Smooth muscle cell of the brain vasculature (primary cell): Measurements from ENCODE around the gene ADSS2.

ENCODE experiments used
- DNase-seq: peaks from one replicate; pipeline ENCODE4 v3.0.0-alpha.2; 2012; ENCODE audit warnings: low read depth, low spot score

Gene ADSS2

DNA sequence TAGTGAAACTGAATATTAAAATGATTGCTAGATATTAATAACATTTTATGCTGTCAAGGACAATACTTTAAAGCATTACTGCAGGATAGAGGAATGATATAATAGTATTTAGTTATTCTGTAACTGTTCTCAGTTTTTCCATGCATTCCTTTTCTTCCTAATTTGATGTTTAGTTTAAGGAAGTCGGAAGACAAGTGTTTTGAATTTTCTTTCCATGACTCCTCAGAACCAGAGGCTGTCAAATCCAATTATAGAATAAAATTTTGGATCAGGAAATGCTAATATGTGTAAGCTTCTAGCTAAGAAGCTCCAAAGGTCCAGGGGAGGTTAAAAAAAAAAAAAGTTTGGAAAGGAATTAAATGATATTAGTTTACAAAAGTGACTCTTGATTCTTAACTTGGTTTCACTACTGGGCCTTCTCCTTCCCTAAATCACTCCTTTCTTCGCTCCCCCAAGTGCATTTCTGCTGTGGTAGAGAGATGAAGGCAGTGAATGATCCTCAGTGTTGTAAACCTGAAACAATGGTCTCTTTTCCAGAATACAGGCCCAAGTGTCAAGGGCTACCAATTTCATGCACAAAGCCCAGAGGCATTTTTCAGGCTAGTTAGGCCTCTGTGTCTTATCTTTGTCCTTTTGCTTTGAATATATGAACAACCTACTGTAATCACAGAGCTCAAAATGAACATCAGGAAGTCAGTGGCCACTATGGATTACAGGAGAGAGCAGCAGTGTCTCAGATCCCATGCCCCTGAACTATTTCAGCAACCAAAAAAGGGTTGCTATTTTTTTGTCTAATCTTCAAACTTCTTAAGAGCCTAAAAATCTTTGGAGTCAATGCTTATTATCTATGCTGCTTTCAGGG is 6.2 kb downstream of the ADSS2 start:
- DNase-seq: no peak

- DNase-seq: no peak
These were observed 6.9 kb downstream of the ADSS2 start for GRCh38 chr1:244444854-244445253.

DNA sequence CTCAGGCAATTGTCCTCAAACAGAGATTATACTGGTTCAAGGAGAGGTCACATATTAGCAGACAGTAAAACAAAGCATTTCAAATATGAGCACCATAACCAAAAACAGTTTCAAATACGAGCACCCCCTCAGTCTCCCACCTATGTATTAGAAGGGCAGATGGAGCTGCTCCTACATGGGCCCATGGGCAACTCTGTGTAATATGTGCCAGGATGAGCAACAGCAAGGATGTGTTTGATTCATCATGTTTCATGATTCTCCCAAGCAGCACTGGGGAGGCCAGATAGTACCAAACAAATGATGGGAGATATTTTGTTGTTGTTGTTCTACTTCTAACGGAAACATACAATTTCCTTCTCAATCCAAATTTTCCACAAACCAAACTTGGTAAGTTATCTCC is 8.9 kb downstream of the ADSS2 start:
- no peak for DNase-seq

DNA sequence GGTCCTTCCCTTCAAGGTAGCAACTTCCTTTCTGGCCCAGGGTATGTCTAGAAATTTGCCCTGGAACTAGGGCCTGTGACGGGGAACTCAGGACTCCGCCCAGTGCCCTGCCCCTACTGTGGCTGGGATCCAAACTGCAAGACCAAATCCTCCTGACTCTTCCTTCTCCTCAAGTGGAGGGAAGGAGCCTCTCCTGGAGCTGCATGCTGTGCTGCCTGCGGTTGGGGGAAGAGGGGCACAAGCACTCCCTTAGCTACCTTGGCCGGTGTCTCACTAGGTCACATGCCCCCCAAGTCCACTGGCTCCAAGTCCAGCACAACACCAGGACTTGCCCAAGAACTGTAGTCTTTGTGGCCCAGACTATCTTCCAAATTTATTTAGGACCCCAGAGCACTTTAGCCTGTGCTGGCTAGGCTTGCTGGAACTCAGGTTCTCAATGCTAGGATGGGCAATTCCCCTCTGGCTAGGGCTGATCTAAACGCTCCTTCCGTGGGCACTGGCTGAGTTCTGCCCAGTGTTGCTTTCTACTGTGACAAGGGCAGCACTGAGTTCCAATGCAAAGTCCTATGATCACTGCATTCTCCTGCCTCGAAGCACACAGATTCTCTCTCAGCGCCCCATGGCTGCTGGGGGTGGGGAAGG is 12.2 kb downstream of the ADSS2 start:
- no peak for DNase-seq

- DNase-seq: no peak
These were observed 14.6 kb downstream of the ADSS2 start for GRCh38 chr1:244437086-244437468.

GRCh38 chr1:244436336-244437085 is 15.2 kb downstream of the ADSS2 start:
- no peak for DNase-seq

DNA sequence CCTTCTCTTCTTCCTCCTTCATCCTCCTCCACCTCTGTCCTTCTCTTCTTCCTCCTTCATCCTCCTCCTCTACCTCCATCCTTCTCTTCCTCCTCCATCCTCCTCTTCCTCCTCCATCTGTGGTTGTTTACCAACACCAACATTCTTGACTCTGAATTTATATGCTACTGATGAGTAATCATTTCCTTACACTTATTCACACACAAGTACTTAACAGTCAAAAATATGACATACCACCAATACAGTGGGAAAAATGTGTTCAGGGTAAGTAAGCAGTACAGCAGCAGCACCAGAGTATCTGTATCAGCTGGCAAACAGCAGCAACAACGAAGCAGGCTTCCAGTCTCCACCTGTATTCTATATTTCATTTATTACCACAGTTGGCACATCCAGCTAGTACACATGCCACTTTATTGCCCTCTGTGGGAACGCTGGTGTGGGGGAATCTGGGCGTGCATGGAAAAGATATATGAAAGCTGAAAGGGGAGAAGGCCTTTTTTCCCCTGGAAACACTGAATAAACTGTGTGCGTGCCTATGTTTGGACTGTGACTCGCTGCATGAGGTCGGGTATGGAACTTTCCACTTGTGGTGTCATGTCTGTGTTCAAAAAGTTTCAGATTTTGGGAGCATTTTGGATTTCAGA is 16.0 kb downstream of the ADSS2 start:
- no peak for DNase-seq

GRCh38 chr1:244431166-244431565 is 20.5 kb downstream of the ADSS2 start:
- no peak for DNase-seq

DNA sequence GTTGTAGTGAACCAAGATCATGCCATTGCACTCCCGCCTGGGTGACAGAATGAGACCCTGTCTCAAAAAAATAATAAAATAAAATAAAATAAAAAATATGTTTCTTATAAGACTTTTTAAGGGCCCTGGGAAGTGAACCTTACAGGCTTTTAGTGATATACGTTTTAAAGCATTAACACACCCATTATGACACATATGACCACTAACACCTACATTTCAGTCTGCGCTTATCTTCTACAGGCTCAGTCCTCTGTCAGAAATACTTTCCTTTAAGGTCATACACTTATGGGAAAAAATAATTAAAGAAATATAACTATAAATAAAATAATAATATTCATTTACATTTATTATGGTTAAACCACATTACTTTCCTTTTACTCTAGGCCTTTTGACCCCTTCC is 21.9 kb downstream of the ADSS2 start:
- no peak for DNase-seq

DNA sequence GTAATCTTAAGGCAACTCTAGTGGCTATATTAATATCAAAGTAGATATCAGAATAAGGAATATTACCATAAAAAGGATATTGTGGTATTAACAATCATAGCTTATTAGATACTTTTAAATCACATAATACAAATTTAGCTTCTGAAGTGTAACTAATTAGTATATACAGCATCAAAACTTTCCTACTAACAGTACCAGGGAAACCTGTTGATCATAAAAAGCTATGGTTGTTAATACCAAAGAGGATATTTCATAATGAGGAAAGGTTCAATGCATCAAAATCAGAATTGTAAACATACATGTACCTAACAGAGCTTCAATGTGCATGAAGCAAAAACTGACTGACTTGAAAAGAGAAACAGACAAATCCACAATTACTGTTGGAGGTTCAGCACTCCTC is 24.1 kb downstream of the ADSS2 start:
- no peak for DNase-seq

DNA sequence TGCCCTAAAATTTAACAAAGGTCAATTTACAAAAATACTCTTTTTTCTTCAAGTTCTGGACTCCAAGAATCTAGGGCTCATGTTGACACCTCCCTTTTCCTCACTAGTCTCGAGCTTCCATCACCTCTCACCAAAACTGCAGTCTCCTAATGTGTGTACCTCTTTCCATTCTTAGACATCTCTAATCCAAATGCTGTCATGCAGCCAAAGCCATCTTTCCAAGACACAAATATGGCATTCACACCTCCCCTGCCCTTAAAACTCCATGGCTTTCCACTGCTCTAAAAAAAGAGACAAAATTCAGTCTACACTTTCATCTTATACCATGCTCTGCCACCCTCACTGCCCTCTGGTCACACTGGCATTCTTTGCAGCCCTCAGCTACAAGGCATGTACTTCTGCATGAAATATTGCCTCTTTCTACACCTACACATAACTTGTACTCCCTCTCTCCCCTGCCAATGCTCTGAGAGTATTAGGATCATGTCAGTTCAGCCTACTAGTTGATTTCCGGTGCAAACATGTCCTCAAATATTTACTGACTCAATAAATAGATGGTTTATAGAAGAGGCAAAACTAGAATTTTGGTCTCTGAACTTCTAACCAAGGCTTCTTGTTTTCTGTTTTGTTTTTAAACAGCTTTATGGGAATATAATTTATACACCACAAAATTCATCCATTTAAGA is 26.9 kb downstream of the ADSS2 start:
- DNase-seq: no peak

GRCh38 chr1:244422174-244422573 is 29.5 kb downstream of the ADSS2 start:
- no peak for DNase-seq

- DNase-seq: no peak
These were observed 32.7 kb downstream of the ADSS2 start for GRCh38 chr1:244419024-244419423.

GRCh38 chr1:244414543-244414942 is 37.2 kb downstream of the ADSS2 start:
- DNase-seq: no peak

- no peak for DNase-seq
These were observed 38.0 kb downstream of the ADSS2 start for GRCh38 chr1:244413736-244414135.

DNA sequence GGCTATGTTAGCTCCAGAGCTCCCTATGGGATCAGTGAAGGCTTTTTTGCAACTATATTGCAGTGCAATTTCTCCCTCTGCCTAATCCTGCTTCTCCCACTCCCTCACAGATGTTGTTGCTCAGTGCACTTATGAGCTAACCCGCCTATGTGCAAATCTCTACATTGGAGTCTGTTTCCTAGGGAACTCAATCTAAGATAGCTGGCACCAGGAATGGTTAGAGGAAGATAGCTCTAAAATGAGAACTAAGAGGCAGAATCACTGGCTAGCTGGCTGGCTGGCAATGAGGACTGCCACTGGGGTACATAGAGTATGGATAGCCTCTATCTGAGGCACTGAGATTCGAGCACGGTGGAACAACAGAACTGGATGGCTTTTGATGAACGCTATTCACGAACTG is 39.5 kb downstream of the ADSS2 start:
- DNase-seq: no peak

DNA sequence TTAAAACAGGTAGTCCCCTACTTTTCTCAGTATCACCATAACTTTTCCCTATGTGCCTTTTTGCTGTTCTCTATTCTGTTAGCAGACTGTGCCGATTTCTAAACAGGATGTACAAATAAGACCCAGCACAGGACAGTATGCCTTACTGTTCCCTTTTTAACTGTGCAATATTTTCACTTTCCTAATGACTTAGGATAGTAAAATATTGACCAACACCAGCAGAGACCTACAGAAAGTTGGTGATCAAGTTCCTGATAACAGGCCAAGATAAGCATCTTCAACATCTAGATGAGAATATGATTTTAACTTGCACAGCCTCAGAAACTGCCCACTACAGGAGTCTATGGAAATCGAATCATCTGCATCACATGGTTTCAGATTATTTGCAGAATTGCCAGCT is 42.0 kb downstream of the ADSS2 start:
- no peak for DNase-seq

DNA sequence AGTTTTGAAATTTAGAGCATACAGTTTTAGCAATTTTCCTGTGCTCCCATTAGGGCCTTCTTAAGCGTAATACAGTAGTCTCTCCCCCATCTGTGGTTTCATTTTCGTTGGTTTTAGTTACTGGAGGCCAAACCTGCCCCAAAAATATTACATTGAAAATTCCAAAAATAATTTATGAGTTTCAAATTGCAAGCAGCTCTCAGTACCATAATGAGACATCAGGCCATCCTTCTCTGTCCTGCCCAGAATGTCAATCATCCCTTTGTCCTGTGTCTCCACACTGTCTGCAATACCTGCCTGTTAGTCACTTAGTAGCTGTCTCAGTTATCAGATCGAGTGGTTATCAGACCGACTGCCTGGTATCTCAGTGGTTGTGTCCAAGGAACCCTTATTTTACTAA is 45.4 kb downstream of the ADSS2 start:
- no peak for DNase-seq

- no peak for DNase-seq
These were observed 45.9 kb downstream of the ADSS2 start for GRCh38 chr1:244405856-244406255.

DNA sequence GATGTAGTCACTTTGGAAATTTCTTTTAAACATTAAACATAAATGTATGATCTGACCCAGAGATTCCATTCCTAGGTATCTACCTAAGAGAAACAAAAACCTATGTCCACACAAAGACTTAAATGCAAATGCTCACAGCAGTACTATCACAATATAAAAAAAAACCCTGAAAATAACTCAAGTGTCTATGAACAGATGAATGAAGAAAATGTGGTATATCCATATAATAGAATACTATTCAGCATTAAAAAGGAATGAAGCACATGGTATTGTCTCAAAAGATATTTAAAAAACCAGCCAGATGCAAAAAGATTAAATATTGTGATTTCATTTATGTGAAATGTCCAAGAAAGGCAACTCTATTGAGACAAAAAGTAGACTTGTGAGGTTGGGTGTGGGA is 48.3 kb downstream of the ADSS2 start:
- no peak for DNase-seq

- no peak for DNase-seq
These were observed 50.7 kb downstream of the ADSS2 start for GRCh38 chr1:244400974-244401373.

DNA sequence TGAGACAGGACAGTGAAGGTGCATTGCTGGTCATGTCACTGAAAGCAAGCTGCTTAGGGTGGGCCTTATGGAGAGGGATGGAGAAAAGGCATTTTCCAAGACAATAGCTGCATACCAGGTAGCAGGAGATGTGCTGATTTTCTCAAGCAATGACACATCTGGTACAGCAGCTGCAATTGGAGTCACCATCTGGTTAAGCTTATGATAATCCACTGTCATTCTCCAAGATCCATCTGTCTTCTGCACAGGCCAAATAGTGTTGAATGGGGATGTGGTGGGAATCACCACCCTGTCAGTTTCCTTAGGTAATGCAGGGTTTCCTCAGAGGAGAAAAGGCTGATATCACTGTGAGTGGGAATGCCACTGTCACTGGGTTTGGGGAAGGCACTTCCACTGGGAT is 54.6 kb downstream of the ADSS2 start:
- no peak for DNase-seq
